Brain microvascular endothelial cell (primary cell): ENCODE measurements around the gene PARD3.

Source experiments
- DNase-seq: peaks from one replicate; pipeline ENCODE4 v3.0.0-alpha.2; 2020
- H3K27ac ChIP-seq: fragments of 250-450 bp; sonication (Bioruptor Pico); 2 replicates; pipeline ENCODE4 v1.5.1; 2020; ENCODE audit warnings: mild to moderate bottlenecking, moderate library complexity
- H3K27me3 ChIP-seq: fragments of 250-450 bp; sonication (Bioruptor Pico); replicated peaks from 2 replicates; pipeline ENCODE4 v1.5.1; 2020; ENCODE audit warnings: mild to moderate bottlenecking
- H3K36me3 ChIP-seq: fragments of 250-450 bp; sonication (Bioruptor Pico); replicated peaks from 2 replicates; pipeline ENCODE4 v1.5.1; 2020; ENCODE audit warnings: mild to moderate bottlenecking
- H3K4me3 ChIP-seq: 2 replicates; pipeline ENCODE4 v1.5.1; 2011; ENCODE audit warnings: low read depth, mild to moderate bottlenecking, control low read depth, low read length, moderate library complexity
- in situ Hi-C: cut with HindIII; loops from 2 replicates; pipeline ENCODE4 v1.10.0; 2017; ENCODE audit warnings: low sequenced_read_pairs, low pct_ligation_motif_present
- TF ChIP-seq, protein P1 (sequence below): IDR thresholded peaks from 2 replicates; pipeline ENCODE4 v1.5.1; 2011; ENCODE audit warnings: low read depth, mild to moderate bottlenecking, moderate library complexity, low read length, control low read depth, inconsistent platforms; ENCODE audit errors: missing control alignments

PARD3 gene

DNA sequence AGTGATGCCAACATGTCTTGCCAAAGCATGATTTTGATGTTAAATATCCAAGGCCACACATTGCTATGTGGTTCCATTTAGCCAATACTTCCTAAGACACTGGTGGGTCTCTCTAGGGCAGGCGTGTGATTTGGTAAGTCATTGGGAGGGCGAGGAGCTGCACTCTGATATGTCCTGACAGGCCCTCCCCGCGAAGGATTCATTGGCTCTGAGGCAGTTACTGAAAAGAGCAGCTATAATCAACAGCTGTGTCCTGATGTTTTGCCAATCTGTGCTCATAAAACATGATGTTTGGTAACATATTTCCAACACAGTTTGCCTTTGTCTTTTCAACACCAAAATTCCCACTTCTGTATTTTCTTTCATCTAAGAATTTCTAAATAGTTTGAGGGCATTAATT lies 646.7 kb downstream of the PARD3 start:
- TF ChIP-seq, protein P1, sequence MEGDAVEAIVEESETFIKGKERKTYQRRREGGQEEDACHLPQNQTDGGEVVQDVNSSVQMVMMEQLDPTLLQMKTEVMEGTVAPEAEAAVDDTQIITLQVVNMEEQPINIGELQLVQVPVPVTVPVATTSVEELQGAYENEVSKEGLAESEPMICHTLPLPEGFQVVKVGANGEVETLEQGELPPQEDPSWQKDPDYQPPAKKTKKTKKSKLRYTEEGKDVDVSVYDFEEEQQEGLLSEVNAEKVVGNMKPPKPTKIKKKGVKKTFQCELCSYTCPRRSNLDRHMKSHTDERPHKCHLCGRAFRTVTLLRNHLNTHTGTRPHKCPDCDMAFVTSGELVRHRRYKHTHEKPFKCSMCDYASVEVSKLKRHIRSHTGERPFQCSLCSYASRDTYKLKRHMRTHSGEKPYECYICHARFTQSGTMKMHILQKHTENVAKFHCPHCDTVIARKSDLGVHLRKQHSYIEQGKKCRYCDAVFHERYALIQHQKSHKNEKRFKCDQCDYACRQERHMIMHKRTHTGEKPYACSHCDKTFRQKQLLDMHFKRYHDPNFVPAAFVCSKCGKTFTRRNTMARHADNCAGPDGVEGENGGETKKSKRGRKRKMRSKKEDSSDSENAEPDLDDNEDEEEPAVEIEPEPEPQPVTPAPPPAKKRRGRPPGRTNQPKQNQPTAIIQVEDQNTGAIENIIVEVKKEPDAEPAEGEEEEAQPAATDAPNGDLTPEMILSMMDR = no peak
- no peak overlapping the region for H3K27ac ChIP-seq
- no peak for DNase-seq
- H3K4me3 ChIP-seq = no peak overlapping the region
- in situ Hi-C loops = no loop called here
- H3K27me3 ChIP-seq = no peaks in the 10 kb centered on the region
- no peaks in the 10 kb centered on the region for H3K36me3 ChIP-seq

- TF ChIP-seq, protein P1 = no peak
- Histone ChIP-seq H3K36me3 (no peaks in the 10 kb centered on the region), H3K4me3 (no peak overlapping the region), H3K27ac (no peak overlapping the region), H3K27me3 (no peaks in the 10 kb centered on the region)
- no peak for DNase-seq
- in situ Hi-C loops = no loop called here
Observed at GRCh38 chr10:34166823-34167222, 648.3 kb downstream of the PARD3 start.

DNA sequence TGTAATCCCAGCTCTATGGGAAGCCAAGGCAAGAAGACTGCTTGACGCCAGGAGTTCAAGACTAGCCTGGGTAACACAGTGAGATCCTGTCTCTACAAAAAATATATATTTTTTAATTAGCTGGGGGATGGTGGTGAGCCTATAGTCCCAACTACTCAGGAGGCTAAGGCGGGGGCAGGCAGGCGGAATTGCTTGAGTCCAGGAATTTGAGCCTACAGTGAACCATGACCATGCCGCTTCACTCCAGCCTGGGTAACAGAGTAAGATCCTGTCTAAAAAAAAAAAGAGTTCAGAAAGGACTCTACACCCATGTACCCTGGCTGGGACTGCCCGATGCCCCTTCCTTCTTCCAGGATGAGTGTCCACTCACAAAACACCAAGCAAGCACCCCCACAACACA lies 648.7 kb downstream of the PARD3 start:
- H3K27me3 ChIP-seq = no peaks in the 10 kb centered on the region
- no peak overlapping the region for H3K27ac ChIP-seq
- no peak overlapping the region for H3K4me3 ChIP-seq
- in situ Hi-C loops = no loop called here
- no peak for DNase-seq
- TF ChIP-seq, protein P1 = no peak
- H3K36me3 ChIP-seq = no peaks in the 10 kb centered on the region

DNA sequence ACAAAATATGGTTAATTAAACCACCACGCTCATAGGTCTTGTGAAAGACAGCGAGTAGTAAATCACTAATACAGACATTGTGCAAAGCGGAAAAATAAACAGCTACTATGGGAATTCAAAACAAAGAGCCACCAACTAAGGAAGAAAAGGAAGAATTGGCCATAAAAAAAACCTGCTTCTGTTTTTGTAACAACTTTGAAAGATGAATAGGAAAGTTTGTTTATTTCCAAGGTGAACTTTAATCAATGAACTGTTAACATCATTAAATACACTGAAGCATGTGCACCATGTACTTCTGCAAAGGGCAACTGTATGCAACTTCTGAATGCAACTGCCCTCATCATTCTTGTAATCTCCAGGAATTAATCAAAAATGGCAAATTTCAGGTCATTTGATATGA lies 651.1 kb downstream of the PARD3 start:
- no peak for DNase-seq
- H3K36me3 ChIP-seq = no peaks in the 10 kb centered on the region
- no peak overlapping the region for H3K27ac ChIP-seq
- in situ Hi-C loops = no loop called here
- TF ChIP-seq, protein P1 = no peak
- no peak overlapping the region for H3K4me3 ChIP-seq
- no peaks in the 10 kb centered on the region for H3K27me3 ChIP-seq

- Histone ChIP-seq H3K27ac (no peak overlapping the region), H3K36me3 (no peaks in the 10 kb centered on the region), H3K27me3 (no peaks in the 10 kb centered on the region), H3K4me3 (no peak overlapping the region)
- in situ Hi-C loops = no loop called here
- TF ChIP-seq, protein P1 = no peak
- DNase-seq = no peak
Observed at GRCh38 chr10:34163075-34163905, 651.8 kb downstream of the PARD3 start.
